T-helper 2 cell treated with Interferon-gamma antibody and Interleukin-4, amounts not matched to agents 100 ng/mL and 5 ng/mL, for 36 hours (primary cell): ENCODE measurements around the gene EPGN. TPM values are rescaled to one million over a fixed set of nuclear protein-coding genes. Genes with fewer than 3 reads are reported as not detected.

Experiments
- intact Hi-C: fragments of 100-400 bp; cut with micrococcal nuclease; formaldehyde crosslinking; loops from one replicate; pipeline ENCODE4 v1.15.1; 2023
- total RNA-seq: library from RNA; stranded (reverse); gene quantifications from 2 replicates; pipeline ENCODE4 v1.2.3, GENCODE V29; 2022

EPGN gene
- total RNA-seq: 1.3 TPM in 2 replicates

DNA sequence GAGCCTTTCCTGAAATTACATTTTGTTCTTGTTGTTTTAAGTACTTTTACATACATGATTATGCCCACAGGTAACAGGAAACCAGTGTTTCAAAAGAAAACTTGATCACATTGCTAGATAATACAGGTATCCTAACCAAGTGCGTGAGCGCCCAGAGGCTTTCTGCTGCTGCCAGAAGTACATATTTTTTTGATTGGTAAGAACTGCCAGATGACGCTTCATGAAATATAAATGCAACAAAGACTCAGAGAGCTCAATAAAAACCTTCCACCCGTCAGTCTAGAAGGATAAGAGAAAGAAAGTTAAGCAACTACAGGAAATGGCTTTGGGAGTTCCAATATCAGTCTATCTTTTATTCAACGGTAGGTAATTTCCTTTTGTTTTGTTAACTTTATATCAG is at the start of gene EPGN:
EPGN (plus strand) TSS at position 256 of the 400 bp plus-strand sequence; CDS start at position 320, 64 bp downstream.
- intact Hi-C loops: no loop called here

DNA sequence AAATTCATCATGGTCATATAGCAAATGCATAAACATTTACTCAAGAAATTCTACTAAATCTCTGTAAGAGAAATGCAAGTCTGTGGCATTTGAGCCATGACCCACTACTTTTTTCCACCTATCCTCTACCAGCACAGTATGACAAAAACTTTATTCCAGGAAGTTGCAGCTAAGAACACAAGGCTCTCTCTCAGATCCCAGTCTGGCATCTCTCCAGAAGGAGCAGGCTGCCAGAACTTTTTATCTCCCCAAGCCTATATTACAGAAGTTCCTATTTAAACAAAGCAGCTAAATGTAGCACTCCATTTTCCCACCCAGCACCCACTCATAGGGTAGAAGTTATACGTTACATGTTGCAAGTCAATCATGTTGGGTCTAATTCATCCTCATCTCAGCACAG is 49.3 kb upstream of the EPGN start:
- intact Hi-C loops: no loop called here

DNA sequence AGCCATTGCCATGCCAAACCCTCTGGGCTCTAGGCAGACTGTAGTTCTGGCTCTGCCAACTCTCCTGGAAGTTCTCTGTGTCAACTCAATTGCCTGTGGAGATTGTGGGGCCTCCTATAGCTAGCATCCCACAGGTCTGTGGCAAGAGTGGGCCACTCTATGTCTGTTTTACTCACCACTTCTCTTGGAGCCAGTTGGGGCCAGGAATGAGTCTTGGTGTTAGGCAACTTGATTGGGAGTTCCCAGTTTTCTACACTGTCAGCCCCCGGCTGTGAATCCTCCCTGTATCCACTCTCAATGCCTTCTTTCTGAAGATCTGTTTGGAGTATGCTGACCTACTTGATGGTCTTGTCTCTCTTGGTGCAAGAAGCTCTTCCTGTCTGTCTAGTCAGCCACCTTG is 48.2 kb upstream of the EPGN start:
- intact Hi-C loops: no loop called here

- intact Hi-C loops: no loop called here
Measured at GRCh38 chr4:74262522-74262921, 45.7 kb upstream of the EPGN start.

DNA sequence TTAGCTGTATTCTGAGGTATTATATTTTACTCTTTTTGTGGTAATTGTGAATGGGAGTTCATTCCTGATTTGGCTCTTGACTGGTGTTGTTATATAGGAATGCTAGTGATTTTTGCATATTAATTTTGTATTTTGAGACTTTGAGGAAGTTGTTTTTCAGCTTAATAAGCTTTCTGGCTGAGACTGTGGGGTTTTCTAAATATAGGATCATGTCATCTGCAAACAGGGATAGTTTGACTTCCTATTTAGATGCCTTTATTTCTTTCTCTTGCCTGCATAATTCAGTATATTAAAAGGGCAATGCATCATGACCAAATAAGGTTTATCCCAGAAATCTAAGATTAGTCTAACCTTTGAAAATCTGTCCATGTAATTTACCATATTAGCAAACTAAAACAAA is 44.7 kb upstream of the EPGN start:
- intact Hi-C loops: no loop called here

GRCh38 chr4:74266081-74266480 is 42.2 kb upstream of the EPGN start:
- intact Hi-C loops: no loop called here

DNA sequence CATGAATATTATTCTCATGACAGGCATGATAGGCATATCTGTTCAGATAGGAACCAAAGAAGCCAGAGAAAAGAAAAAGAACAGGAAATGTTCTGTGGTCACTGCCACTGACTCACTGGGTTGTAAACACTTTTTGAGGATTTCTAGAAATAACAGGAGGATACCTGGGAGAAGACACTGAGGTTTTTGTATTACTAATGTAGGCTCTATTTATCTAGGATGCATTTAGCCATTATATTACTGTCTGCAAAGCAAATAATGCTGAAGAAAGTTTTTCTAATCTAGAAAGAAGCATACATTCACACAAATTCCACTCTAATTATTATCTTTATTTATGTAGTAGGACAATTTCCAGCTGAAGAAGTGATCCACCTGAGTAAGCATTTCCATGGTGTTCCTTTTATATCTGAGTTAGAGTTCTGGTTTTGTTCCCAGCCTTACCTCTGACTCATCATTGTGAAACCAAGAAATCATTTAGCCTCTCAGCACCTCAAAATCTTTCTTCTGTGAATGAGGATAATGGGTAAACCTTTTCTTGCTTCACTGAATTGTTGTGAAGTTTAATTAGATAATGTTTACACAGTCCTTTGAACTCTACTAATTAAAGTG is 40.2 kb upstream of the EPGN start:
- intact Hi-C loops: no loop called here

- intact Hi-C loops: no loop called here
Measured at GRCh38 chr4:74268643-74269042, 39.6 kb upstream of the EPGN start.

GRCh38 chr4:74278490-74278889 is 29.8 kb upstream of the EPGN start:
- intact Hi-C loops: no loop called here

DNA sequence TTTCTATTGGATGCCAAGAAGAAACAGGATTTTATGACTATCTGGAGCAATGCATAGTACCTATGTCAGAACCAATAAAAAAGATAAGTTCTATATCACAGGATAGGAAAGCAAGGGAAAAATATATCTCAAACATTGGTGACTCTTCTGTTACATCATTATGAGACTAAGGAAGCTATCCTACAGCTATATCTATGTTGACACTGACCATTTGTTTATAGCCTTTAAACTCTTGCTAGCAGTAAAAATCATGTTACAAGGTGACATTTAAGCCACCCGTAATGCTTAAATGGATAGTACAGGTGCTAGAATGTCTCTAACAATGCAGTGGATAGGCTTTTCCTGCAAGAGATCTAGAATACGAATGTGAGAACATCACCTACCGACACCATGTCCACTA is 28.6 kb upstream of the EPGN start:
- intact Hi-C loops: no loop called here

- intact Hi-C loops: no loop called here
Measured at GRCh38 chr4:74282926-74283325, 25.3 kb upstream of the EPGN start.

GRCh38 chr4:74283614-74284013 is 24.7 kb upstream of the EPGN start:
- intact Hi-C loops: no loop called here

DNA sequence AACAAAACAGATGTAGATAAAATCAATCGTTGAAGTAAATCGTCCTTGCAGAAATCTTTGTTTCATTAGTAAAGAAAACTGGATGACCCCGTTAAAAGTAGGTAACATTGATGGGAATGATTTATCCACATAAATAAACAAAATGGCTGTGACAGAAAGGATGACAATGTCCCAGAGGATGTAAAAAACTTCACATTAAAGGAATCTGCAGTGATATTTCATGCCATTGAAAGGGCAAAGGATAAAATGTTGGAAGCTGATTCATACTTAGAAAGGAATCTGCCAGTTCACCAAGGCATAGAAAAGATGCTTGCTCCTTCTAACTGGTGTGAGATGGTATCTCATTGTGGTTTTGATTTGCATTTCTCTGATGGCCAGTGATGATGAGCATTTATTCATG is 24.2 kb upstream of the EPGN start:
- intact Hi-C loops: no loop called here

GRCh38 chr4:74287164-74287563 is 21.1 kb upstream of the EPGN start:
- intact Hi-C loops: no loop called here

- intact Hi-C loops: no loop called here
Measured at GRCh38 chr4:74287791-74288190, 20.5 kb upstream of the EPGN start.

GRCh38 chr4:74291471-74291870 is 16.8 kb upstream of the EPGN start:
- intact Hi-C loops: no loop called here

- intact Hi-C loops: no loop called here
Measured at GRCh38 chr4:74292111-74292870, 16.0 kb upstream of the EPGN start.

- intact Hi-C loops: no loop called here
Measured at GRCh38 chr4:74293558-74293957, 14.7 kb upstream of the EPGN start.

GRCh38 chr4:74294681-74295080 is 13.6 kb upstream of the EPGN start:
- intact Hi-C loops: no loop called here

GRCh38 chr4:74297539-74297938 is 10.7 kb upstream of the EPGN start:
- intact Hi-C loops: no loop called here

- intact Hi-C loops: no loop called here
Measured at GRCh38 chr4:74304095-74304625, 4.1 kb upstream of the EPGN start.

GRCh38 chr4:74305000-74305399 is 3.3 kb upstream of the EPGN start:
- intact Hi-C loops: no loop called here

DNA sequence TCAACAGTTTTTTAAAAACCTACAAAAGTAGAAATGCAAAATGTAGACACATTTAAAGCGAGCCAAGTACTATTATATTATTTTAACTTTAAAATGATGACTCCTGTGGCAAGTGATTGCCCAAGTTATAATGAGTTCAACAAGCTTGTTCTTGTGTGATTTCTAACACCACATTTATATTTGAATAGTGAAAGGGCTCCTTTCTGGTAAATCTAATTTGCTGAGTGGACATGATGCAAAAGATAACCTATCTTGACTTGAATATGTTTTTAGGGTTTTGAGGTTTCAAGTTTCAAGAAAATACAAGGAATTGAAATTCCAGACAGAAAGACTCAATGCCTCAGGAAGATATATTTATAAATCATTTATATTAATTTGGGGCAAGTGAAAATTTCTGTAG is 1.1 kb upstream of the EPGN start:
- intact Hi-C loops: no loop called here
